ENCODE data around the gene TIMM10. TPM values are rescaled to one million over a fixed set of nuclear protein-coding genes. Genes with fewer than 3 reads are reported as not detected.
A peak's percentile ranks its signal among the peaks of the same experiment; 100 is the strongest.

Gene TIMM10
- total and polyA plus RNA-seq, 12 donors: 23.9 to 89.0 (median 53.7) TPM

DNA sequence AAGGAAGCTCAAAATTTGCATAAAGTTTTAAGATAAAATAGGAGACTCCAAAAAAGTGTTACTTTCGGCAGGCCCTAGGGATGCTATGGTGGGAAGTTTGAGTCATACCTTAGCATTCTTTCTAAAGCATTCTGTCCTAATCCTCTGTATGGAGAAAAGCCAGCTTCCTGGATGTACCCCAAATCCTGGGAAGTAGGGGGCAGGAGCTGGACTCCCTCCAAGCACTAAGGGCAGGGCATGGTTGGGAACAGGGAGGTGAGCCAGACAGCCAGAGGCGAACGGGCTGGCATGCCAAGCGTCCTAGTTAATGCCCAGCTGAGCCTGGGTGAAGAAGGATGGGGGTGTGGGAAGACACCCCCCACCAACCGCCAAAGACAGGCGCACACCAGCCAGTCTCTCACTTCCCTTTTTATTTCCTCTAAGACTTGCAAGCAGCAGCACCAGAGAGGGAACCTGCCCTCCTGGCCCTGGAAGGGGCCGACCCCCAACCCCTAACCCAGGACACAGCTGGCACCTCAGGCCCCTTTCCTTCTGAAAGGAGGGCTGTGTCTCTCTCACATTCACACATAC lies 46.3 kb downstream of the TIMM10 start:
- no peaks in the 10 kb centered on the region for H3K9me3 ChIP-seq (replicated peaks in 1 of 3)
- TF ChIP-seq, protein P1, sequence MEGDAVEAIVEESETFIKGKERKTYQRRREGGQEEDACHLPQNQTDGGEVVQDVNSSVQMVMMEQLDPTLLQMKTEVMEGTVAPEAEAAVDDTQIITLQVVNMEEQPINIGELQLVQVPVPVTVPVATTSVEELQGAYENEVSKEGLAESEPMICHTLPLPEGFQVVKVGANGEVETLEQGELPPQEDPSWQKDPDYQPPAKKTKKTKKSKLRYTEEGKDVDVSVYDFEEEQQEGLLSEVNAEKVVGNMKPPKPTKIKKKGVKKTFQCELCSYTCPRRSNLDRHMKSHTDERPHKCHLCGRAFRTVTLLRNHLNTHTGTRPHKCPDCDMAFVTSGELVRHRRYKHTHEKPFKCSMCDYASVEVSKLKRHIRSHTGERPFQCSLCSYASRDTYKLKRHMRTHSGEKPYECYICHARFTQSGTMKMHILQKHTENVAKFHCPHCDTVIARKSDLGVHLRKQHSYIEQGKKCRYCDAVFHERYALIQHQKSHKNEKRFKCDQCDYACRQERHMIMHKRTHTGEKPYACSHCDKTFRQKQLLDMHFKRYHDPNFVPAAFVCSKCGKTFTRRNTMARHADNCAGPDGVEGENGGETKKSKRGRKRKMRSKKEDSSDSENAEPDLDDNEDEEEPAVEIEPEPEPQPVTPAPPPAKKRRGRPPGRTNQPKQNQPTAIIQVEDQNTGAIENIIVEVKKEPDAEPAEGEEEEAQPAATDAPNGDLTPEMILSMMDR (IDR thresholded peaks at IDR 0.05): no peak
- no peak for TF ChIP-seq POLR2A (IDR thresholded peaks at IDR 0.05)
- DNase-seq: no peak
- peaks cover 7 to 12% of the 10 kb centered on the region in 2 donors for H3K4me1 ChIP-seq (replicated peaks in 1 of 2)
- intact Hi-C loops (cut with DNase I): loop anchor here in 1 of 2 donors (10.0 kb wide), 1 partner anchor 139 kb away; no protein-coding TSS in a partner anchor
- 65 to 82% (median 73%) methylated on average over 3 to 7 of the region's 7 CpGs for WGBS, 4 donors
- H3K4me3 ChIP-seq: no peak overlapping the region
- H3K36me3 ChIP-seq (replicated peaks in 1 of 2): peaks cover 0 to 5% of the 10 kb centered on the region in 2 donors
- no peaks in the 10 kb centered on the region for H3K27me3 ChIP-seq
- H3K27ac ChIP-seq: no peak overlapping the region

DNA sequence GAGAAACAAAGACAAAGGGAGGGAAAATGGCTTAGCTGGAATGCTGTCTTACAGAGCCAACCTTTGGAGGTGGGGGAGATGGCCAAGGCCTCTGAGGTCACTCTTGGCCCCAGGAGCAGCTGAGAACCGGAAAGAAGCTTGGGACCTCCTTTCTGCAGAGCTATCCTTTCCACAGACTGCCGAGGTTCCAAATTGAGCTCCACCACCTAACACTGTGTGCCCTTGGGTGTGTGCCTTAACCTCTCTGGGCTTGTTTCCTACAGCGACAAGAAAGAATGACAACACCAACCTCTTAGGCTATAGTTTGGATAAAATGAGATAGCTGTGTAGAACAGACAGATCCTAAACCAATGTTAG lies 47.0 kb downstream of the TIMM10 start:
- DNase-seq: no peak
- no peaks in the 10 kb centered on the region for H3K9me3 ChIP-seq (replicated peaks in 1 of 3)
- peaks cover 7 to 12% of the 10 kb centered on the region in 2 donors for H3K4me1 ChIP-seq (replicated peaks in 1 of 2)
- WGBS, 4 donors: 39 to 72% (median 60%) methylated on average over 3 of the region's 3 CpGs
- no peaks in the 10 kb centered on the region for H3K27me3 ChIP-seq
- TF ChIP-seq, protein P1 (IDR thresholded peaks at IDR 0.05): no peak
- TF ChIP-seq POLR2A (IDR thresholded peaks at IDR 0.05): no peak
- H3K36me3 ChIP-seq (replicated peaks in 1 of 2): peaks cover 0 to 5% of the 10 kb centered on the region in 2 donors
- no peak overlapping the region for H3K27ac ChIP-seq
- intact Hi-C loops (cut with DNase I): loop anchor here in 1 of 2 donors (10.0 kb wide), 1 partner anchor 139 kb away; no protein-coding TSS in a partner anchor
- H3K4me3 ChIP-seq: no peak overlapping the region

DNA sequence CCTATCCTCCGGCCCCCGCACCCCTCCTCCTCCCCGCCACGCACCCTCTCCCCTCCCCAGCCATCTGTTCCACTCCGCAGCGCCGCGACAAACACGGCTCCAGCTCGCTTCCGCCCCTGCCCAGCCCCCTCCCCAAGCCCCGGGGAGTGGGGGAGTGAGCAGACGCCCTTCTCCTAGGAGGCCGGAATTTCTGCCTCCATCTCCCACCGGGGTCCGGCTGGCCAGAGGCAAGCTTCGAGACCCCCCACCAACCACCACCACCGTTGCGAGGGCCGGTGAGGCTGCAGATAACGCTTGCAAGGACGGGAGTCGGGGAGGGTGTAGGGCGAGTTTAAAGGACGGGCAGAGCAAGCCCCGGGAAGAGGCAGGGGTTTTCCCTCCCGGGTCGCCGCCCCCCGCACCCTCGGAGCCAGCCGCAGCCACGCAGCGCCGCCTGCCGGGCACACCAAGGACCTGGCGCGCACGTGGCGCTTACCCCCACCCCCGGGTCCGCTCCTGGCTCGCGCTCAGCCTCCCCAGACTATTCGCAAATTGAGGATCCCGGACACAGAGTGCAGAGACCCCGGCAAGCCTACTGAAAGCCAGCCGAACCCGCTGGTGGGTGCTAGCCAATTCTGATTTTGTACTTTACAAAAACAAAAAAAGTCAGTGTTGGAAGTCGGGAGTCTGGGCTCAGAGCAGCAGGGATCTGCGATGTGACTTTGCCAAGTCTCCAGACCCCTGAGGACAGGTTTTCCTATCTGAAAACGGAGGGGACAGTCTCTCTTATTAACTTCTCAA lies 47.6 kb downstream of the TIMM10 start:
- H3K27me3 ChIP-seq: no peaks in the 10 kb centered on the region
- no peak overlapping the region for H3K27ac ChIP-seq
- peaks cover 7 to 12% of the 10 kb centered on the region in 2 donors for H3K4me1 ChIP-seq (replicated peaks in 1 of 2)
- no peaks in the 10 kb centered on the region for H3K9me3 ChIP-seq (replicated peaks in 1 of 3)
- H3K4me3 ChIP-seq: no peak overlapping the region
- no peak for TF ChIP-seq POLR2A (IDR thresholded peaks at IDR 0.05)
- TF ChIP-seq, protein P1 (IDR thresholded peaks at IDR 0.05): peak; percentile 34 to 70 (median 56)
- whole genome bisulfite sequencing, 4 donors: 2 to 15% (median 4%) methylated on average over 9 to 52 of the region's 52 CpGs
- peak in 4 of 7 donors; percentile 22 to 39 (median 31) for DNase-seq
- peaks cover 0 to 3% of the 10 kb centered on the region in 2 donors for H3K36me3 ChIP-seq (replicated peaks in 1 of 2)
- intact Hi-C loops (cut with DNase I): loop anchor here in 1 of 2 donors (10.0 kb wide), 1 partner anchor 138 kb away; no protein-coding TSS in a partner anchor
